Measurements from ENCODE around the gene MBD3.

- TF ChIP-seq CHD1 (IDR thresholded peaks at IDR 0.05; ENCODE audit: low read depth, low read length) (no peak), CTCF (conservative IDR thresholded peaks at IDR 0.05; ENCODE audit: low read depth, low read length) (no peak), POLR2A (IDR thresholded peaks at IDR 0.05; ENCODE audit: low read depth, low read length) (no peak), CEBPB (IDR thresholded peaks at IDR 0.05; ENCODE audit: low read depth, low read length) (no peak), SMC3 (IDR thresholded peaks at IDR 0.05; ENCODE audit: low read depth, low read length) (no peak), RAD21 (IDR thresholded peaks at IDR 0.05; ENCODE audit: low read length) (no peak), MAFK (IDR thresholded peaks at IDR 0.05; ENCODE audit: low read depth, low read length) (no peak), ELK1 (IDR thresholded peaks at IDR 0.05; ENCODE audit: borderline replicate concordance, low read depth, low read length) (no peak), RCOR1 (IDR thresholded peaks at IDR 0.05; ENCODE audit: insufficient replicate concordance, low read length) (no peak)
Observed at GRCh38 chr19:1555487-1556389, 36.9 kb downstream of the MBD3 start.
